B cell (primary cell): ENCODE measurements around the gene ATXN7. TPM values are rescaled to one million over a fixed set of nuclear protein-coding genes. Genes with fewer than 3 reads are reported as not detected.

Source experiments
- ATAC-seq: fragments of 200-7000 bp; cut with Tn5 transposase; one replicate; pipeline ENCODE4 v1.10.0; 2021; ENCODE audit warnings: low read depth, mild to moderate bottlenecking, moderate number of reproducible peaks, moderate library complexity
- CTCF ChIA-PET: fragments of 350-600 bp; sonication (Branson Sonifier 250); formaldehyde crosslinking; loops from one replicate; lab custom pipeline; 2021; ENCODE audit warnings: antibody characterized with exemption, inconsistent platforms; lab: Charles Lee
- POLR2A ChIA-PET: fragments of 350-600 bp; sonication (Branson Sonifier 250); formaldehyde crosslinking; loops from one replicate; lab custom pipeline; 2021; ENCODE audit warnings: antibody characterized with exemption; lab: Charles Lee
- DNase-seq: peaks from one replicate; pipeline ENCODE4 v3.0.0; 2013
- H2AFZ ChIP-seq: 2 replicates; pipeline ENCODE4 v1.6.1; 2012; ENCODE audit warnings: mild to moderate bottlenecking, low read depth, low read length; ENCODE audit not compliant: insufficient read depth, poor library complexity, severe bottlenecking
- H3K27ac ChIP-seq, 2 donors: 1 replicate in 1 of 2; 2 replicates in 1 of 2; pipeline ENCODE4 v1.5.1; 2012 to 2013; ENCODE audit warnings: low read length in 2 of 2, mild to moderate bottlenecking in 2 of 2, moderate library complexity in 1 of 2
- H3K27me3 ChIP-seq, 4 experiments: fragments of 200-600 bp in 1 of 4; sonication (generic) in 1 of 4; replicated peaks in 1 of 4; 1 replicate in 2 of 4; 2 replicates in 2 of 4; pipeline versions ENCODE4 v1.6.1 to v1.7.0; 2013 to 2016; ENCODE audit warnings: low read length in 3 of 4, mild to moderate bottlenecking in 2 of 4, mixed read lengths in 1 of 4, moderate library complexity in 1 of 4; ENCODE audit not compliant: insufficient read depth in 4 of 4, control insufficient read depth in 3 of 4; ENCODE audit errors: control extremely low read depth in 1 of 4
- H3K36me3 ChIP-seq, 2 experiments: replicated peaks in 1 of 2; 1 replicate in 1 of 2; 2 replicates in 1 of 2; pipeline versions ENCODE4 v1.6.1 to v1.7.1; 2013; ENCODE audit warnings: low read length in 1 of 2; ENCODE audit not compliant: insufficient read depth in 2 of 2, control insufficient read depth in 1 of 2; ENCODE audit errors: control extremely low read depth in 1 of 2, extremely low read depth in 1 of 2
- H3K4me1 ChIP-seq, 2 donors: fragments of 200-600 bp in 1 of 2; sonication (generic) in 1 of 2; 1 replicate in 1 of 2; 2 replicates in 1 of 2; pipeline versions ENCODE4 v1.5.1 to v1.6.1; 2013 to 2017; ENCODE audit warnings: low read length in 2 of 2; ENCODE audit not compliant: control insufficient read depth in 2 of 2, insufficient read depth in 2 of 2
- H3K4me2 ChIP-seq: replicated peaks from 2 replicates; pipeline ENCODE3; 2012; ENCODE audit warnings: mild to moderate bottlenecking, low read depth, low read length; ENCODE audit not compliant: poor library complexity, severe bottlenecking
- H3K4me3 ChIP-seq, 5 experiments: fragments of 200-600 bp in 1 of 5; sonication (generic) in 1 of 5; 1 replicate in 3 of 5; 2 replicates in 2 of 5; pipeline versions ENCODE4 v1.5.1 to v1.7.0; 2011 to 2016; ENCODE audit warnings: low read length in 4 of 5, mild to moderate bottlenecking in 4 of 5, low read depth in 2 of 5, control low read depth in 1 of 5, moderate library complexity in 1 of 5; ENCODE audit not compliant: insufficient read depth in 1 of 5; ENCODE audit errors: control extremely low read depth in 1 of 5, extremely low read depth in 1 of 5
- H3K79me2 ChIP-seq: fragments of 200-600 bp; sonication (generic); one replicate; pipeline ENCODE4 v1.6.0; 2016; ENCODE audit warnings: low read length; ENCODE audit not compliant: control insufficient read depth, insufficient read depth
- H3K9ac ChIP-seq: fragments of 200-600 bp; sonication (generic); 2 replicates; pipeline ENCODE4 v1.6.1; 2017; ENCODE audit warnings: mild to moderate bottlenecking, low read length, moderate library complexity
- H3K9me3 ChIP-seq, 3 donors: one replicate each; pipeline versions ENCODE4 v1.6.1 to v1.7.1; 2013; ENCODE audit warnings: low read length in 2 of 3; ENCODE audit not compliant: control insufficient read depth in 2 of 3, insufficient read depth in 1 of 3; ENCODE audit errors: control extremely low read depth in 1 of 3
- H4K20me1 ChIP-seq: 2 replicates; pipeline ENCODE4 v1.6.0; 2012; ENCODE audit warnings: mild to moderate bottlenecking, low read length; ENCODE audit not compliant: insufficient read depth, control insufficient read depth, poor library complexity, severe bottlenecking
- H3K27ac Mint-ChIP-seq: one replicate; pipeline ENCODE4 v1.8.0; 2021; ENCODE audit warnings: mixed read lengths
- H3K27me3 Mint-ChIP-seq: one replicate; pipeline ENCODE4 v1.8.0; 2021; ENCODE audit warnings: mixed read lengths
- H3K4me1 Mint-ChIP-seq: one replicate; pipeline ENCODE4 v1.8.0; 2021; ENCODE audit warnings: mixed read lengths
- H3K4me3 Mint-ChIP-seq: one replicate; pipeline ENCODE4 v1.8.0; 2021; ENCODE audit warnings: mixed read lengths
- H3K9me3 Mint-ChIP-seq: one replicate; pipeline ENCODE4 v1.8.0; 2022; ENCODE audit warnings: mixed read lengths; ENCODE audit not compliant: insufficient read depth
- EZH2 ChIP-seq: IDR thresholded peaks from 2 replicates; pipeline ENCODE4 v1.6.1; 2012; ENCODE audit warnings: borderline replicate concordance, low read depth, mild to moderate bottlenecking, moderate library complexity, low read length; ENCODE audit not compliant: insufficient read depth, poor library complexity, severe bottlenecking
- whole genome bisulfite sequencing: methylation state at CpG from one replicate; pipeline ENCODE4 v1.1.5; 2013; ENCODE audit warnings: missing lambda C conversion rate; ENCODE audit not compliant: insufficient coverage; 5-methylcytosine and 5-hydroxymethylcytosine counted together
- intact Hi-C: fragments of 100-400 bp; cut with micrococcal nuclease; formaldehyde crosslinking; loops from one replicate; pipeline ENCODE4 v1.10.0; 2022
- polyA plus RNA-seq: library from polyadenylated mRNA; depleted of rRNA; stranded (reverse); fragments of >200 nt; gene quantifications from 2 replicates; pipeline ENCODE4 v1.2.3, GENCODE V29; 2012
- total RNA-seq, 2 donors: library from RNA; stranded (reverse); fragments of 120-200 nt in 1 of 2; gene quantifications; 1 replicate in 1 of 2; 2 replicates in 1 of 2; pipeline versions ENCODE4 v1.2.3 to v1.2.4, GENCODE V29; 2013 to 2022
- TF ChIP-seq, protein P1 (sequence below): fragments of 200-600 bp; IDR thresholded peaks from one replicate; pipeline ENCODE4 v1.8.0; 2022; ENCODE audit warnings: antibody characterized with exemption, mild to moderate bottlenecking

The ATXN7 gene
- total and polyA plus RNA-seq, 2 donors (not counting 1 experiment from before 2014, with no cell fraction given): 18.1 to 74.3 TPM

DNA sequence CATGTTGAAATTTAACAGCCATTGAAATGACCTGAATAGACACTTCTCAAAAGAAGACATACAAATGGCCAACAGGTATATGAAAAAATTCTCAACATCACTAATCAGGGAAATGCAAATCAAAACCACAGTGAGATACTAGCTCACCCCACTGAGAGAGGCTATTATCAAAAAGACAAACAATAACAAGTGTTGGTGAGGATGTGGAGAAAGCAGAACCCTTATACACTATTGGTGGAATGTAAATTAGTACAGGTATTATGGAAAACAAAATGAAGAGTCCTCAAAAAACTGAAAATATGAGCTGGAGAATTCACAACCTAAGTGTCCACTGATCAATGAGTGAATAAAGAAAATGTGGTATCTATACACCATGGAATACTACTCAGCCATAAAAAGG, 21.5 kb upstream of the ATXN7 start:
- Histone ChIP-seq H3K9ac (no peak overlapping the region), H3K27me3 (no peaks in the 10 kb centered on the region), H2AFZ (no peak overlapping the region), H3K27ac (no peak overlapping the region), H3K4me3 (no peak overlapping the region), H4K20me1 (no peaks in the 10 kb centered on the region), H3K79me2 (peaks cover 20% of the 10 kb centered on the region), H3K4me1 (no peaks in the 10 kb centered on the region), H3K9me3 (peaks cover 0 to 5% (median 2%) of the 10 kb centered on the region in 3 donors), H3K4me2 (no peak overlapping the region), H3K36me3 (peaks cover 0 to 6% of the 10 kb centered on the region in 2 experiments)
- DNase-seq (no peak), ATAC-seq (no peak)
- intact Hi-C loops: no loop called here
- CTCF ChIA-PET: interaction anchor here (1.4 kb wide), 1 partner anchor 24 kb away, joined by 4 read pairs; no protein-coding TSS in a partner anchor
- Mint-ChIP-seq H3K27me3 (no peaks in the 10 kb centered on the region), H3K27ac (no peak overlapping the region), H3K4me1 (no peaks in the 10 kb centered on the region), H3K9me3 (peaks cover 2% of the 10 kb centered on the region), H3K4me3 (no peak overlapping the region)
- no peak for TF ChIP-seq EZH2
- TF ChIP-seq, protein P1, sequence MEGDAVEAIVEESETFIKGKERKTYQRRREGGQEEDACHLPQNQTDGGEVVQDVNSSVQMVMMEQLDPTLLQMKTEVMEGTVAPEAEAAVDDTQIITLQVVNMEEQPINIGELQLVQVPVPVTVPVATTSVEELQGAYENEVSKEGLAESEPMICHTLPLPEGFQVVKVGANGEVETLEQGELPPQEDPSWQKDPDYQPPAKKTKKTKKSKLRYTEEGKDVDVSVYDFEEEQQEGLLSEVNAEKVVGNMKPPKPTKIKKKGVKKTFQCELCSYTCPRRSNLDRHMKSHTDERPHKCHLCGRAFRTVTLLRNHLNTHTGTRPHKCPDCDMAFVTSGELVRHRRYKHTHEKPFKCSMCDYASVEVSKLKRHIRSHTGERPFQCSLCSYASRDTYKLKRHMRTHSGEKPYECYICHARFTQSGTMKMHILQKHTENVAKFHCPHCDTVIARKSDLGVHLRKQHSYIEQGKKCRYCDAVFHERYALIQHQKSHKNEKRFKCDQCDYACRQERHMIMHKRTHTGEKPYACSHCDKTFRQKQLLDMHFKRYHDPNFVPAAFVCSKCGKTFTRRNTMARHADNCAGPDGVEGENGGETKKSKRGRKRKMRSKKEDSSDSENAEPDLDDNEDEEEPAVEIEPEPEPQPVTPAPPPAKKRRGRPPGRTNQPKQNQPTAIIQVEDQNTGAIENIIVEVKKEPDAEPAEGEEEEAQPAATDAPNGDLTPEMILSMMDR: no peak
- POLR2A ChIA-PET: no interaction called here

DNA sequence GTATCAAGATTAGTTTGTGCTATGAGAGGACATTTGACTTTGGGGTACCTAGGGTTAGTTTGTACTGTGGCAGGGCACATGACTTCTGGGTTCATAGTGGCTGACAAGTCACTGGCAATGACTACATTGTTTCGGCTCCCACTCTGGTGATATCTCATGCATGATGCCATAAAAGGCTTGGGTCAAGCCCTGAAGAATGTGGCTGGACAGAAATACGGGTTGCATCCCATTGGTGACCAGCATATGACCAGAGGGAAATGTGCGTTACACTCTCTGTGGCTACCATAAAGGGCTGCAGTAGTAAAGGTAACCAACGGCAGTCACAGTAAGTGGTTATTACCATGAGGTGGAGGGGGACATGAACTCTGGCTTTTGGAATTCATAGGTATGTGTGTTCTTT, 18.5 kb upstream of the ATXN7 start:
- no peaks in the 10 kb centered on the region for H3K4me1 Mint-ChIP-seq

More for the DNA sequence above, 18.5 kb upstream of the ATXN7 start:
- Histone ChIP-seq H3K9ac (no peak overlapping the region), H3K9me3 (peaks cover 0 to 5% (median 2%) of the 10 kb centered on the region in 3 donors), H2AFZ (no peak overlapping the region), H3K4me1 (no peaks in the 10 kb centered on the region), H3K27ac (no peak overlapping the region), H3K79me2 (peaks cover 32% of the 10 kb centered on the region), H4K20me1 (no peaks in the 10 kb centered on the region), H3K4me2 (no peak overlapping the region), H3K36me3 (peaks cover 0 to 4% of the 10 kb centered on the region in 2 experiments), H3K4me3 (no peak overlapping the region), H3K27me3 (no peaks in the 10 kb centered on the region)
- no peak overlapping the region for H3K4me3 Mint-ChIP-seq
- H3K27me3 Mint-ChIP-seq: no peaks in the 10 kb centered on the region
- ChIA-PET CTCF (no interaction called here), POLR2A (no interaction called here)
- no peak for TF ChIP-seq EZH2
- TF ChIP-seq, protein P1: no peak
- peaks cover 2% of the 10 kb centered on the region for H3K9me3 Mint-ChIP-seq
- H3K27ac Mint-ChIP-seq: no peak overlapping the region
- ATAC-seq: no peak
- intact Hi-C loops: no loop called here
- WGBS: 97% methylated on average over 4 of the region's 4 CpGs
- DNase-seq: no peak
